ENCODE measurements around the gene GRAMD4.

GRAMD4 gene

GRCh38 chr22:46652081-46652846, 32.1 kb downstream of the GRAMD4 start:
- Histone ChIP-seq H4K20me1 (ENCODE audit: insufficient read depth, low read length) (no peaks in the 10 kb centered on the region), H3K27me3 (replicated peaks; ENCODE audit: insufficient read depth, low read length) (no peaks in the 10 kb centered on the region), H3K36me3 (replicated peaks; ENCODE audit: insufficient read depth, low read length) (no peaks in the 10 kb centered on the region), H3K9me2 (replicated peaks; ENCODE audit: insufficient read depth, low read length) (no peaks in the 10 kb centered on the region), H3K9me3 (replicated peaks; ENCODE audit: insufficient read depth, low read length) (no peaks in the 10 kb centered on the region), H3K4me3 (ENCODE audit: low read length) (no peak overlapping the region), H3K4me2 (ENCODE audit: low read depth, low read length) (no peak overlapping the region), H3K9ac (ENCODE audit: low read length) (no peak overlapping the region), H3K79me2 (ENCODE audit: low read length) (no peaks in the 10 kb centered on the region), H3K27ac (ENCODE audit: low read length) (no peak overlapping the region), H3F3A (ENCODE audit: insufficient read depth, low read length) (no peaks in the 10 kb centered on the region), H2AFZ (ENCODE audit: low read length) (no peak overlapping the region), H3K4me1 (ENCODE audit: low read length) (peaks cover 6% of the 10 kb centered on the region)
- no peak for TF ChIP-seq EZH2 (optimal IDR thresholded peaks at IDR 0.05; ENCODE audit: low read depth, low read length)
- no peak for TF ChIP-seq EZH2phosphoT487 (IDR thresholded peaks at IDR 0.05; ENCODE audit: low read length)
- no peak for TF ChIP-seq CTCF (IDR thresholded peaks at IDR 0.05; ENCODE audit: low read length)
- no peak for DNase-seq

- Histone ChIP-seq H3K27me3 (replicated peaks; ENCODE audit: insufficient read depth, low read length) (no peaks in the 10 kb centered on the region), H3K9ac (ENCODE audit: low read length) (no peak overlapping the region), H3K36me3 (replicated peaks; ENCODE audit: insufficient read depth, low read length) (no peaks in the 10 kb centered on the region), H3K79me2 (ENCODE audit: low read length) (no peaks in the 10 kb centered on the region), H3K9me2 (replicated peaks; ENCODE audit: insufficient read depth, low read length) (no peaks in the 10 kb centered on the region), H2AFZ (ENCODE audit: low read length) (no peak overlapping the region), H3K4me2 (ENCODE audit: low read depth, low read length) (no peak overlapping the region), H3K4me1 (ENCODE audit: low read length) (peaks cover 6% of the 10 kb centered on the region), H4K20me1 (ENCODE audit: insufficient read depth, low read length) (no peaks in the 10 kb centered on the region), H3K4me3 (ENCODE audit: low read length) (no peak overlapping the region), H3F3A (ENCODE audit: insufficient read depth, low read length) (no peaks in the 10 kb centered on the region), H3K27ac (ENCODE audit: low read length) (no peak overlapping the region), H3K9me3 (replicated peaks; ENCODE audit: insufficient read depth, low read length) (no peaks in the 10 kb centered on the region)
- DNase-seq = no peak
- TF ChIP-seq CTCF (IDR thresholded peaks at IDR 0.05; ENCODE audit: low read length) = no peak
- no peak for TF ChIP-seq EZH2 (optimal IDR thresholded peaks at IDR 0.05; ENCODE audit: low read depth, low read length)
- TF ChIP-seq EZH2phosphoT487 (IDR thresholded peaks at IDR 0.05; ENCODE audit: low read length) = no peak
Observed at GRCh38 chr22:46652847-46653331, 32.7 kb downstream of the GRAMD4 start.

- H3K9me2 ChIP-seq (replicated peaks; ENCODE audit: insufficient read depth, low read length) = no peaks in the 10 kb centered on the region
- H3K36me3 ChIP-seq (replicated peaks; ENCODE audit: insufficient read depth, low read length) = no peaks in the 10 kb centered on the region
- H3K79me2 ChIP-seq (ENCODE audit: low read length) = no peaks in the 10 kb centered on the region
- TF ChIP-seq CTCF (IDR thresholded peaks at IDR 0.05; ENCODE audit: low read length) (no peak), EZH2 (optimal IDR thresholded peaks at IDR 0.05; ENCODE audit: low read depth, low read length) (no peak), EZH2phosphoT487 (IDR thresholded peaks at IDR 0.05; ENCODE audit: low read length) (no peak)
- DNase-seq = no peak
- H3K4me1 ChIP-seq (ENCODE audit: low read length) = peaks cover 6% of the 10 kb centered on the region
- no peaks in the 10 kb centered on the region for H3K27me3 ChIP-seq (replicated peaks; ENCODE audit: insufficient read depth, low read length)
- no peaks in the 10 kb centered on the region for H3K9me3 ChIP-seq (replicated peaks; ENCODE audit: insufficient read depth, low read length)
- H3F3A ChIP-seq (ENCODE audit: insufficient read depth, low read length) = no peaks in the 10 kb centered on the region
- H3K27ac ChIP-seq (ENCODE audit: low read length) = no peak overlapping the region
- H3K9ac ChIP-seq (ENCODE audit: low read length) = no peak overlapping the region
- no peak overlapping the region for H2AFZ ChIP-seq (ENCODE audit: low read length)
- no peaks in the 10 kb centered on the region for H4K20me1 ChIP-seq (ENCODE audit: insufficient read depth, low read length)
- H3K4me3 ChIP-seq (ENCODE audit: low read length) = no peak overlapping the region
- H3K4me2 ChIP-seq (ENCODE audit: low read depth, low read length) = no peak overlapping the region
Observed at GRCh38 chr22:46653596-46653995, 33.4 kb downstream of the GRAMD4 start.

All from MM.1S (cell line).